K562 (cell line): ENCODE measurements around the gene MYL4. TPM values are rescaled to one million over a fixed set of nuclear protein-coding genes. Genes with fewer than 3 reads are reported as not detected.

ENCODE experiments used
- ATAC-seq: fragments of 200-7000 bp; cut with Tn5 transposase; 3 replicates; pipeline ENCODE4 v1.9.1; 2020; ENCODE audit warnings: moderate library complexity
- BruUV-seq: library from RNA; stranded (reverse); fragments of 400-500 nt; replicated peaks from 2 replicates; lab custom pipeline; 2021; lab: Mats Ljungman, UMichigan
- CTCF ChIA-PET: fragments of 300-600 bp; formaldehyde crosslinking; extraction: SDS; loops from one replicate; lab custom pipeline; 2021; ENCODE audit warnings: low intra/inter-chr PET ratio; lab: Yijun Ruan, JAX
- POLR2A ChIA-PET: fragments of 300-600, 350-650 bp; sonication (Branson Sonifier 250); formaldehyde crosslinking; extraction: SDS; loops from one replicate; lab custom pipeline; 2021; ENCODE audit warnings: antibody characterized with exemption, inconsistent platforms; lab: Yijun Ruan, JAX
- DNase-seq, 4 experiments: peaks; one replicate each; pipeline versions ENCODE4 v3.0.0 to v3.0.0-alpha.2; 2011 to 2018; ENCODE audit warnings: low spot score in 3 of 4, mixed read lengths in 3 of 4; ENCODE audit errors: extremely low read depth in 1 of 4
- FAIRE-seq: peaks from 2 replicates; lab custom pipeline; 2011; peaks lifted over from hg19 to GRCh38; lab: Jason Lieb, UNC
- H2AFZ ChIP-seq: 2 replicates; pipeline ENCODE4 v1.6.0; 2011; ENCODE audit warnings: low read depth, low read length, control low read depth, inconsistent platforms
- H3K27ac ChIP-seq: fragments of 200-600 bp; 3 replicates; pipeline ENCODE4 v1.8.0; 2011; ENCODE audit warnings: low read depth, mild to moderate bottlenecking, control low read depth, inconsistent platforms, low read length, moderate library complexity, mixed read lengths; ENCODE audit errors: extremely low read depth
- H3K27me3 ChIP-seq, 2 experiments: fragments of 300-600 bp in 1 of 2; 2 replicates in 1 of 2; 3 replicates in 1 of 2; pipeline versions ENCODE4 v1.6.0 to v1.8.0; 2011; ENCODE audit warnings: inconsistent platforms in 2 of 2, low read length in 2 of 2, mild to moderate bottlenecking in 1 of 2, mixed read lengths in 1 of 2, moderate library complexity in 1 of 2; ENCODE audit not compliant: control insufficient read depth in 2 of 2, insufficient read depth in 2 of 2
- H3K36me3 ChIP-seq: fragments of 300-600 bp; 3 replicates; pipeline ENCODE4 v1.8.0; 2011; ENCODE audit warnings: mild to moderate bottlenecking, low read length, inconsistent platforms; ENCODE audit not compliant: control insufficient read depth, insufficient read depth
- H3K4me1 ChIP-seq, 2 experiments: fragments of 200-600 bp in 1 of 2; replicated peaks in 1 of 2; 2 replicates in 1 of 2; 3 replicates in 1 of 2; pipeline versions ENCODE4 v1.5.1 to v1.8.0; 2011; ENCODE audit warnings: inconsistent platforms in 2 of 2, low read length in 2 of 2, mild to moderate bottlenecking in 1 of 2, mixed read lengths in 1 of 2, moderate library complexity in 1 of 2; ENCODE audit not compliant: control insufficient read depth in 2 of 2, insufficient read depth in 2 of 2
- H3K4me2 ChIP-seq: 2 replicates; pipeline ENCODE4 v1.6.1; 2011; ENCODE audit warnings: low read length, control low read depth, inconsistent platforms, mixed read lengths; ENCODE audit not compliant: insufficient read depth
- H3K4me3 ChIP-seq: fragments of 200-600 bp; sonication (generic), shearing (Covaris generic); 2 replicates; pipeline ENCODE4 v1.5.1; 2016; ENCODE audit warnings: control low read depth, inconsistent platforms
- H3K79me2 ChIP-seq: fragments of 200-600 bp; 3 replicates; pipeline ENCODE4 v1.8.0; 2011; ENCODE audit warnings: low read length, inconsistent platforms; ENCODE audit not compliant: control insufficient read depth, insufficient read depth
- H3K9ac ChIP-seq, 2 experiments: 2 replicates each; pipeline versions ENCODE4 v1.6.0 to v1.6.1; 2011; ENCODE audit warnings: low read depth in 2 of 2, low read length in 2 of 2, control low read depth in 1 of 2, inconsistent platforms in 1 of 2, mild to moderate bottlenecking in 1 of 2, mixed read lengths in 1 of 2; ENCODE audit not compliant: insufficient read depth in 1 of 2
- H3K9me1 ChIP-seq: one replicate; pipeline ENCODE4 v1.6.0; 2011; ENCODE audit warnings: inconsistent platforms, mild to moderate bottlenecking, low read length, moderate library complexity; ENCODE audit not compliant: control insufficient read depth, insufficient read depth
- H3K9me3 ChIP-seq: replicated peaks from 2 replicates; pipeline ENCODE4 v1.5.1; 2011; ENCODE audit warnings: low read depth, low read length, inconsistent platforms; ENCODE audit not compliant: control insufficient read depth, insufficient read depth
- H4K20me1 ChIP-seq: replicated peaks from 2 replicates; pipeline ENCODE4 v1.6.1; 2011; ENCODE audit warnings: low read length, inconsistent platforms, mixed read lengths; ENCODE audit not compliant: control insufficient read depth, insufficient read depth
- BCL6 ChIP-seq: fragments of 250-450 bp; sonication (Bioruptor Pico); IDR thresholded peaks from 2 replicates; pipeline ENCODE4 v1.4.0; 2020
- HES1 ChIP-seq: fragments of 450-650 bp; IDR thresholded peaks from 2 replicates; pipeline ENCODE4 v1.6.1; 2016; ENCODE audit warnings: low read depth, mild to moderate bottlenecking, moderate library complexity
- ILF3 ChIP-seq: fragments of 450-650 bp; IDR thresholded peaks from 2 replicates; pipeline ENCODE4 v1.6.1; 2018; ENCODE audit warnings: antibody characterized with exemption, mild to moderate bottlenecking, moderate library complexity, borderline replicate concordance
- MAFK ChIP-seq: IDR thresholded peaks from 2 replicates; pipeline ENCODE4 v1.6.1; 2011; ENCODE audit warnings: low read length, improper control_type of control experiment
- MBD1 ChIP-seq: fragments of 250-450 bp; sonication (Bioruptor Pico); IDR thresholded peaks from 2 replicates; pipeline ENCODE4 v1.8.0; 2022; ENCODE audit warnings: inconsistent platforms
- MTA1 ChIP-seq: fragments of 450-650 bp; IDR thresholded peaks from 2 replicates; pipeline ENCODE4 v1.6.1; 2017; ENCODE audit warnings: borderline replicate concordance
- PHF8 ChIP-seq: fragments of 200-600 bp; sonication (generic); IDR thresholded peaks from 2 replicates; pipeline ENCODE4 v1.6.1; 2012; ENCODE audit warnings: mixed run types, mild to moderate bottlenecking, inconsistent platforms, low read length, moderate library complexity, borderline replicate concordance
- RNF2 ChIP-seq: sonication (generic); IDR thresholded peaks from 2 replicates; pipeline ENCODE4 v1.6.1; 2016
- ZNF395 ChIP-seq: fragments of 200-800 bp; sonication (Bioruptor generic); IDR thresholded peaks from 2 replicates; pipeline ENCODE4 v1.6.1; 2017; ENCODE audit warnings: missing genetic modification characterization, missing compliant biosample characterization
- WGBS: fragments of 100-300 bp; shearing (Covaris generic); methylation state at CpG from one replicate; pipeline ENCODE4 v1.1.6; 2016; ENCODE audit warnings: low coverage, mixed read lengths; ENCODE audit not compliant: insufficient coverage; ENCODE audit errors: missing lambda C conversion rate; 5-methylcytosine and 5-hydroxymethylcytosine counted together
- in situ Hi-C: fragments of 300-500 bp; cut with MboI; formaldehyde crosslinking; loops from 4 replicates; pipeline ENCODE4 v1.15.0; 2018; ENCODE audit warnings: inconsistent platforms, mixed read lengths
- intact Hi-C: fragments of 100-400 bp; cut with micrococcal nuclease; formaldehyde crosslinking; loops from 2 replicates; pipeline ENCODE4 v1.14.2; 2022
- polyA plus RNA-seq, 8 experiments: library from polyadenylated mRNA; depleted of rRNA in 4 of 8; stranded (reverse) in 5 of 8; unstranded in 3 of 8; fragments of >200 nt; fragmentation: Nextera tagmentation in 2 of 8; fragmentation: Illumina TruSeq in 1 of 8; extraction: Ambion mirVana in 2 of 8; extraction: Trizol in 1 of 8; gene quantifications; 2 replicates each; pipeline versions ENCODE4 v1.2.1 to v1.2.3, GENCODE V29; 2011 to 2014; ENCODE audit warnings: inconsistent platforms in 1 of 8, missing spikeins in 1 of 8
- total RNA-seq, 7 experiments: library from RNA; depleted of rRNA in 6 of 7; stranded (reverse); fragments of >200 nt in 6 of 7; fragmentation: Illumina TruSeq in 2 of 7; extraction: Trizol in 2 of 7; gene quantifications; 2 replicates each; pipeline versions ENCODE4 v1.2.1 to v1.2.3, GENCODE V29; 2011 to 2021; ENCODE audit warnings: low replicate concordance in 1 of 7

The MYL4 gene
- total and polyA plus RNA-seq, 9 of the 15 experiments (the other 6 are each of a cell fraction or from before 2014, with no cell fraction given) = 117 to 423 (median 221) TPM

- no peaks in the 10 kb centered on the region for H4K20me1 ChIP-seq
- no peak overlapping the region for H3K4me2 ChIP-seq
- H3K9ac ChIP-seq = no peak overlapping the region
- no peak for ATAC-seq
- TF ChIP-seq ZNF395 (CRISPR knock-in tag) = no peak
- TF ChIP-seq MTA1 = no peak
- TF ChIP-seq RNF2 = no peak
- TF ChIP-seq ILF3 = no peak
- TF ChIP-seq HES1 = no peak
- TF ChIP-seq BCL6 (CRISPR knock-in tag) = no peak
- no peak for TF ChIP-seq PHF8
- TF ChIP-seq MBD1 (CRISPR knock-in tag) = no peak
- TF ChIP-seq MAFK = no peak
- no peak for DNase-seq
- H3K9me3 ChIP-seq = no peaks in the 10 kb centered on the region; the same call in 1 of the 2 replicates
- no peak for FAIRE-seq
- intact Hi-C loops = no loop called here
- H3K27ac ChIP-seq = no peak overlapping the region
- in situ Hi-C loops = no loop called here
- no peaks in the 10 kb centered on the region for H3K79me2 ChIP-seq
- H3K36me3 ChIP-seq = no peaks in the 10 kb centered on the region
- peaks cover 21 to 24% of the 10 kb centered on the region in 2 experiments for H3K4me1 ChIP-seq
- CTCF ChIA-PET = no interaction called here
- H3K9me1 ChIP-seq = peaks cover 4% of the 10 kb centered on the region
- H3K27me3 ChIP-seq = no peaks in the 10 kb centered on the region
- POLR2A ChIA-PET = no interaction called here
- no TSS peak for BruUV-seq
- 77% methylated on average over 7 of the region's 7 CpGs for WGBS
- H3K4me3 ChIP-seq = no peak overlapping the region
- no peak overlapping the region for H2AFZ ChIP-seq
Measured at GRCh38 chr17:47237841-47238240, 28.7 kb downstream of the MYL4 start.
